Upper lobe of left lung (tissue), 4 donors: ENCODE results near the gene A1BG.

Experiments
- CTCF ChIP-seq, 6 experiments: fragments of 450-650 bp in 4 of 6; fragments of 200-600 bp in 2 of 6; sonication (generic) in 2 of 6; IDR thresholded peaks; one replicate each; pipeline ENCODE4 v1.5.1; 2016 to 2019; ENCODE audit warnings: antibody characterized with exemption in 6 of 6
- POLR2A ChIP-seq, 4 donors: fragments of 450-650 bp; IDR thresholded peaks; one replicate each; pipeline ENCODE4 v1.5.1; 2016 to 2017; ENCODE audit warnings: antibody characterized with exemption in 4 of 4, mild to moderate bottlenecking in 2 of 4

GRCh38 chr19:58396691-58397532 lies 43.6 kb upstream of the A1BG start:
- TF ChIP-seq POLR2A (IDR thresholded peaks at IDR 0.05) (no peak), CTCF (IDR thresholded peaks at IDR 0.05) (no peak)
